ENCODE measurements around the gene ARSG.

Gene ARSG

GRCh38 chr17:68247445-68248198 lies 43.7 kb upstream of the ARSG start, which contains the start of gene AMZ2 (continued):
- TF ChIP-seq ZNF302 (tag by site-specific recombination; IDR thresholded peaks at IDR 0.05; ENCODE audit: low read depth) (no peak), ZNF2 (tag by site-specific recombination; IDR thresholded peaks at IDR 0.05) (peak; percentile 68), ZNF404 (tag by site-specific recombination; IDR thresholded peaks at IDR 0.05) (no peak), ZNF707 (tag by site-specific recombination; IDR thresholded peaks at IDR 0.05) (no peak), ZNF292 (tag by site-specific recombination; IDR thresholded peaks at IDR 0.05; ENCODE audit: borderline replicate concordance, low read depth) (no peak), ZNF202 (tag by site-specific recombination; IDR thresholded peaks at IDR 0.05; ENCODE audit: borderline replicate concordance) (no peak), ZNF610 (tag by site-specific recombination; IDR thresholded peaks at IDR 0.05; ENCODE audit: borderline replicate concordance) (0 out of 2 replicates have a peak, but pooled peaks have one; percentile 32), ZNF146 (tag by site-specific recombination; IDR thresholded peaks at IDR 0.05) (no peak), PBX3 (CRISPR knock-in tag; IDR thresholded peaks at IDR 0.05) (peak; percentile 88), ZNF121 (tag by site-specific recombination; IDR thresholded peaks at IDR 0.05) (peak; percentile 8), BCL6B (tag by site-specific recombination; IDR thresholded peaks at IDR 0.05) (no peak), ZBTB1 (tag by site-specific recombination; IDR thresholded peaks at IDR 0.05) (no peak), EGR2 (tag by site-specific recombination; IDR thresholded peaks at IDR 0.05; ENCODE audit: low read depth) (peak; percentile 68; the same call in 1 of the 2 replicates), ZNF530 (tag by site-specific recombination; IDR thresholded peaks at IDR 0.05; ENCODE audit: low read depth) (no peak), KLF16 (tag by site-specific recombination; IDR thresholded peaks at IDR 0.05) (peak; percentile 59), KLF9 (tag by site-specific recombination; IDR thresholded peaks at IDR 0.05; ENCODE audit: low read depth) (peak; percentile 100), ZFP3 (tag by site-specific recombination; IDR thresholded peaks at IDR 0.05; ENCODE audit: low read depth) (no peak), OSR2 (tag by site-specific recombination; IDR thresholded peaks at IDR 0.05) (no peak; the same call in 1 of the 2 replicates), ZBTB48 (tag by site-specific recombination; IDR thresholded peaks at IDR 0.05) (peak; percentile 69; the same call in 1 of the 2 replicates), ZNF335 (tag by site-specific recombination; conservative IDR thresholded peaks at IDR 0.05) (peak; percentile 67; the same call in 1 of the 2 replicates), ZNF677 (tag by site-specific recombination; IDR thresholded peaks at IDR 0.05) (no peak), ZNF664 (tag by site-specific recombination; IDR thresholded peaks at IDR 0.05) (no peak), ZNF362 (tag by site-specific recombination; IDR thresholded peaks at IDR 0.05) (no peak), ZNF449 (tag by site-specific recombination; IDR thresholded peaks at IDR 0.05) (no peak; the same call in 1 of the 2 replicates), ZBTB11 (tag by site-specific recombination; conservative IDR thresholded peaks at IDR 0.05; ENCODE audit: low read depth) (0 out of 2 replicates have a peak, but pooled peaks have one; percentile 7), ZSCAN30 (tag by site-specific recombination; IDR thresholded peaks at IDR 0.05) (peak; percentile 78), ZNF391 (tag by site-specific recombination; IDR thresholded peaks at IDR 0.05; ENCODE audit: borderline replicate concordance, low read depth) (peak; percentile 70; the same call in 1 of the 2 replicates), SCRT2 (tag by site-specific recombination; IDR thresholded peaks at IDR 0.05) (no peak), ZNF837 (tag by site-specific recombination; IDR thresholded peaks at IDR 0.05) (no peak), ZEB2 (tag by site-specific recombination; IDR thresholded peaks at IDR 0.05) (peak; percentile 13; the same call in 1 of the 2 replicates), ZNF596 (tag by site-specific recombination; IDR thresholded peaks at IDR 0.05) (no peak)
